ENCODE results near the gene ANKRD28.
"Not testable (repeated sequence)": the region's sequence is repeated elsewhere in the genome, so short reads cannot be mapped to it uniquely, and the experiment has no call there.

Gene ANKRD28

DNA sequence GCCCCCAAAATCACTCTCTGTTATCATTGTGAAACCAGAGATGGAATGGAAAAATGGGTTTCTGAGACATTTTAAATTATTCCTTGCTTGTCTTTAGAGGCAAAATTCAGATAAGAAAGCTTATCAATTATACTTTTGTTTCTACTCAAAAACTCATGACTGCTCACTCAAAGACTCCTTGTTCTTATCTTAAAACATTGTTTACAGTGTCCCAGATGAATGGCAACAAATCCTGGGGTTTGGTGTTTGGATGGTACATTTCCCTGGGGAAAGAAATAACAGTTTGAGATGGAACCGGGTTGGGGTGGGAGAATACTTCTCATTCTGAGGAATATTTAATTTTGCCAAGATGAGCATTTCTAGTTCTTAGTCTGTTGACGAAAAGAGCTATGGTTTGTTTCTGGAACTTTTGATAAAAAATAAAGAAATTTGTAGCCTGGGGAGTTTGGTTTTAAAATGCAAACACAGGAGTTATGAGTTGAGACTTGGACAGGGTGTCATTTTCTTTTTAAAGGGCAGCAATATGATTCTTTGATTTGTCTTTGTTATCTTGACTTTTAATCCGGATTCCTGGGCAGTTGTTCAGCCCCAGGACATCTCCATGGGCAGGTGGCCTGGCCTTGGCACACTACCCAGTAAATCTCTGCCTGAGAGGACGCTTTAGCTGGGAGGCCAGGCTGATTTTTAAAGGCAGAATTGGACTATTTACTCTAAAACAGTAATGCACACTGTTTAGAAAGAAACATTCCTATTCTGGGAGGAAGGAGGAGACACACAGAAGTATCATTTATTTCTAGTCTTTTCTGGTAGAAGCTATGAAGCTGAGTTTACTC lies 163.8 kb downstream of the ANKRD28 start:
- peak; percentile 35 to 53 for DNase-seq

DNA sequence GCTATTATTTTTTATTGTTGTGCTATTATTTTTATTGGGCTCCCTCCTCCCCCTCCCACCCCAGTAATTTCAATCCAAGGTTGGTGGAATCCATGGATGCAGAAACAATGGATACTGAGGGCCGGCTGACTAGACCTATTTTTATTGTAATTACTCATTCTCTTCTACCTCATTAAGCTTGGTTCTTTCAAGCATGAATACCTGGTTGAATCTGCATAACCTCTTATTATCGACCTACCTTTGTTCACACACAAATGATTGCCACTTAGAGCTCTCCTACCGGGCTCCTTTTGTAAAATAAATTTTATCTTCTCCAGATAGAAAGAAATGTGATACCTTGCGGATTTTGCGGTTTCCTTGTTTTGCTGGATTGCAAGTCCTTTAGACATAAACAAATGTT lies 164.6 kb downstream of the ANKRD28 start:
- no peak for DNase-seq

DNA sequence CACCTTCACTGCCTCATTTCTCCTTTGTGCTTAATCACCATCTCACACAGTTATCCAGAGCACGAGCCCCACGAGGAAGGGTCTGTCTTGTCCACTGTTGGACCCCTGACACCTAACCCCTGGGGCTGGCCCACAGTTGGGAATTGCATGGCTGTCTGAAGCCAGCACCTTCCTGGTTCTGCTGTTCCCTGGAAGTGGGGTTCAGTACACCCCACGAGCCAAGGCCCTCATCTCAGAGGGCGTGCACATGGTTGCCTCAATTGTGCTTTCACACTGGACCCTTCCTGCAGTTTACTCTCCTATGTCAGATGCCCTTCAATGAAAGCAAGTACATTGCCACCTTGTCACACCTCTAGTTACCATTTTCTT lies 165.6 kb downstream of the ANKRD28 start:
- no peak for DNase-seq

DNA sequence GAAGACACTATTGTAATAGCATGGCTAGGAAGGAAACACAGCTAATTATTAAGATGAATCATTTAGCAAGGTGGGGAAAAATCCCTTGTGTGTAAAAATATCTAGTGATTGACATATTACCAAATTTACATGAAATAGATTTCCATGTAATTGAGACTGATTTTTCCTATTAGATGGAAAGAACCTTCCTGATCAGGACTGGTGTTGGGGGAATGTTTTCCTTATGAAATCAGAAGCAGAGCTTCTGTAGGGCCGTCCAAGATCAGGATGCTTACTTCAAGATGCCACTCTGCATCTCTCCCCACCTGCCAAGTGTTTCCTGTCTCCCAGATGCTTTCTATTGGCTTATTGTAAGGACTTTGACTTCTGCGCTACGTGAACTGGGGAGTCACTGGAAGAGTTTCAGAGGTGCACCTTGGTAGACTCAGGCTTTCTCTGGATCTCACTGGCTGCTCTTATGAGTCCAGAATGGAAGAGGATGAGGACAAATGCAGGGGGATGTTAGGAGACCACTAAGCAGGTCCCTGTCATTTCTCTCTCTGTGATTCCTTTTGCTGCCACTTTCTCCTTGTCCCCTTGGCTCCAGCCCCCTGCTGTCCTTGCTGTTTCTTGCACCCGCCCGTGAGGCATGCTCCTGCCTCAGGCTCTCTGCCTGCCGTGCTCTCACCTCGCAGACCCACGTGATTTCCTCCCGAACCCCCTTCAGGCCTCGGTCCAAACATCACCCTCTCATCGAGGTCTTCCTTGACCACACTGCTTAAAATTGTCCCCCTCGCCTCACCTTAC lies 166.2 kb downstream of the ANKRD28 start:
- DNase-seq: no peak

DNA sequence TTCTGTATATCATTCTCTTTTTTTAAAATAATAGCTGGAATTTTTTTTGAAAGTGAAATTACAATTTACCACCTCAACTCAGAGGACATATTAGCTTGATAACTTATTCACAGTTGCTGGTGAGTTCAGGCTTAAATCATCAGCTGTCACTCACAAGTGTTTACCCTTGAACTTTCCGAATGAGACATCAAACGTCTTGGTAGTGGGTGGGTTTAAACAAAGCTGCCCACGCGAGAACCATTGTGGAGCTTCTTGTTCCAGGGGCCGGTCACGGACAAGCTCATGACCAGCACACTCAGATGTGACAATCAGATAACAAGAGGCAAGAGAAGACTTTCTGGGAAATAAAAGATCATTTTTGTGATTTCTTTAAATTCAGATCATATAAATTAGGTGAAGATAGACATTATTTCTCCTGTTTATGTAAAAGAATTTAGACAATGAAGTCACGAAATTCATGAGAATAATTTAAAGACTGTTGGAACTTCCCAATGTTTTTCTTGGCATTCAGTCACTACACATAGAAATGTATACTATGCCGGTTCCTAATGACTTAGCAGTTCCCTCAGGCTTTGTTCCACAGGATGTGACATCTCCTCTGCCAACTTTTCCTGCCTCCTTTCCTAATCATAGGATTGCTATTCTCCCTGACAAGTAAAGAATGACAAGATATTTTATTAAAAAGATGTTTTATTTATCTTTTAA lies 167.0 kb downstream of the ANKRD28 start:
- peak in 1 of 2 donors; percentile 36 for DNase-seq

DNA sequence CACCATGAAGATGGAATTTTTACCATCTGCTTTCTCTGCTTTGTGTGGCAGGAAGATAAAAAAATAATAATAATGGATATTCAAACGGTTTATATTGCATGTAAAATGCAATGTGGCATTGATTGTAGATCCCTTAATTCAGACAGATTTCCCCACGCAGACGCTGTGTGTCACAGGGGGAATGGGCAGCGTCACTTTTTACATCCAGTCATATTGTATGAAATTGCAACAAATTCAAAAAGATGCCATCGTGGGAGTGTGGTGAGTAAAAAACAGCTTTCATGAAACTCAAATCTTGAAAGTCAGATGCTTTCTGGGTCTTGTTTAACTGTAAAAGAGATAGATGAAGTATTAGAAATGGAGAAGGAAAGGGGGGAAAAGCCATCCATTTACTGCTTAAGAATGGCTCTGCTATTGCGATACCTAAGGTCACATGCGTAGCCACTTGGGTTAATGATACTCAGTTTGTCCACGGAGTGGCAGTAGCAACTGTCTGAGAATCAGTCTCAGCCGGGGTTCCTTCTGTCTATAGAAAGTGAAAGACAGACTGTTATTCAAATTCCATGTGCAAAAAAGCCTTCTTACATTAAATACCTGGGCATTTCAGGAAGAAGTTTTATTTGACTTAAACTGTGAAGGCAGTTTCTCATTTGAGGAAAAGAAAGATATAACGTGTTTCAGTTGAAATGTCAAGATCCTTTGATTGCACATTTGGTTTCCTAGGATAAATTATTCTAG lies 167.8 kb downstream of the ANKRD28 start:
- peak; percentile 56 to 89 for DNase-seq

DNA sequence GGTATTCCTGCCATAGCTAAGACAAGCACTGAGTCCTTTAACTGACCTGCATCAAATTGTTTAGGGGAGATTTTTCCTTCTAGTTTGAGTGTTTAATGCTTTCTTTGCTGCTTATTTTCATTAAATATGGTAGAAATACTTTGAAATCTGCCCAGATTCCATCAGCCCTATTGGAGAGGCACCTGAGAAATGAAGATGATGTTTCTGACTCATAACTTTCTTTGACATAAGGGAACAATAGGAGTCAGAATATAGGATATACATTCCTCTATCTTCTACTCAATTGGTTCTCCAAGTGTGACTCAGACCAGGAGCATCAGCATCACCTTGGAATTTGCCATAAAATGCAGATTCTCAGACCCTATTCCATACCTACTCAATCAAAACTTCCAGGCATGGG lies 168.8 kb downstream of the ANKRD28 start:
- no peak for DNase-seq

DNA sequence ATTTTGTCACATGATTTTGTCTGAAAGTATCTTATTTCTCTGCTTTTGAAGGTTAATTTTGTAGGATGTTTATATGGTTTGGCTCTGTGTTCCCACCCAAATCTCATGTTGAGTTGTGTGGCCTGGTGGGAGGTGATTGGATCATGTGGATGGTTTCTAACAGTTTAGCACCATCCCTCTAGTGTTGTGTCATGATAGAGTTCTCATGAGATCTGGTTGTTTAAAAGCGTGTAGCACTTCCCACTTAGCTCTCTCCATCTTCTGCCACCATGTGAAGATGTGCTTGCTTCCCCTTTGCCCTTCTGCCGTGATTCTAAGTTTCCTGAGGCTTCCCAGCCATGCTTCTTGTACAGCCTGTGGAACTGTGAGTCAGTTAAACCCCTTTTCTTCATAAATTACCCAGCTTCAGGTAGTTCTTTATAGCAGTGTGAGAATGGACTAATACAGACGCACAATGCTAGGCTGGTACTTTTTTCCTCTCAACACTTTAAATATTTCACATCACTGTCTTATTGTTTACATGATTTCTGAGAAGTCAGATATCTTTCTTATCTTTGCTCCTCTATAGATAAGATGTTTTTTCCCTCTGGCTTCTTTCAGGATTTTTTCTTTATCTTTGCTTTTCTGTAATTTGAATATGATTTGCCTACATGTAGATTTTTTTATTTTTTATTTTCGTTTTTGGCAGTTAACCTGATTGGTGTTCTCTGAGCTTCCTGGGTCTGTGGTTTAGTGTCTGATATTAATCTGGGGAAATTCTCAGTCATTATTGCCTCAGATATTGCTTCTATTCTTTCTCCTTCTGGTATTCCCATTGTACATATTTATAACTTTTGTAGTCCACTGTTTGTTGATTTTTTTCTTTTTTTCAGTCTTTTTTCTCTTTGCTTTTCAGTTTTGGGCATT lies 174.0 kb downstream of the ANKRD28 start:
- DNase-seq: no peak

DNA sequence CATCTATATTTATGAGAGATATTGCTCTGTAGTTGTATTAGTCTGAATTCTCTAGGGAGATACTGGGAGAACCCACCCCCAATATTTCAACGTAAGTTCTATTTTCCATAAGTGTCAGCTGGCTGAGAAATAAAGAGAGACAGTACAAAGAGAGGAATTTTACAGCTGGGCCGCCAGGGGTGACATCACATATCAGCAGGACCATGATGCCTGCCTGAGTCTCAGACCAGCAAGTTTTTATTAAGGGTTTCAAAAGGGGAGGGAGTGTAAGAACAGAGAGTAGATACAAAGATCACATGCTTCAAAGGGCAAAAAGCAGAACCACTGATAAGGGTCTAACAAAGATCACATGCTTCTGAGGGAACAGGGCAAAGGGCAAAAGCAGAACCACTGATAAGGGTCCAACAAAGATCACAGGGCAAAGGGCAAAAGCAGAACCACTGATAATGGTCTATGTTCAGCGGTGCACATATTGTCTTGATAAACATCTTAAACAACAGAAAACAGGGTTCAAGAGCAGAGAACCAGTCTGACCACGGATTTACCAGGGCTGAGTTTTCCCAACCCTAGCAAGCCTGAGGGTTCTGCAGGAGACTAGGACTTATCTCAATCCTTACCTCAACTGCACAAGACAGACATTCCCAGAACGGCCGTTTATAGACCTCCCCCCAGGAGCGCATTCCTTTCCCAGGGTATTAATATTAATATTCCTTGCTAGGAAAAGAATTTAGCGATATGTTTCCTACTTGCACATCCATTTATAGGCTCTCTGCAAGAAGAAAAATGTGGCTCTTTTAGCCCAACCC lies 177.9 kb downstream of the ANKRD28 start:
- not testable (repeated sequence) for DNase-seq
